ENCODE results near the gene MAGI1. TPM values are rescaled to one million over a fixed set of nuclear protein-coding genes. Genes with fewer than 3 reads are reported as not detected.

MAGI1 gene
- polyA plus RNA-seq, 1 of the 3 experiments (the other 2 are of a cell fraction) = 10.3 TPM

DNA sequence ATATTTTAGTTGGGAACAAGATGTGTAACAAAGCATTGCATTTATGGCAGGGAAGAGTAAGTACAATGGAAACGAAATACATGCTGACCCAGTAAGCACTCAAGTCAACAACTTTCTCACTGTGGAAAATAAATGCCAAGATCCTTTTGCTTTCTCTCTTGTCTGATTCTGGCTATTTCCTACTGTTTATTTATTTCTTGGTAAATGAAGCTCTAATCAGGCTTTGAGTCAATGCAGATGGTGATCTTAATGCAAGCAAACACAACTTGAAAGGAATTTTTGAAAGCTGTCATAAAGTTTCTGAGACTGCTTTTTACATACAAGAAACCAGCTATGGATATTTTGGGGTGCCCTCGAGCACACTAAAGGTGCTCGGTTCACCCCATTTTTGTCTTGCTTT is 624.8 kb downstream of the MAGI1 start:
- no peaks in the 10 kb centered on the region for H3K79me2 ChIP-seq (ENCODE audit: insufficient read depth)
- no peak overlapping the region for H3K27ac ChIP-seq (ENCODE audit: low read depth in 2 of 2, low read length in 1 of 2)
- POLR2A ChIA-PET = no interaction called here
- no peak overlapping the region for H2AFZ ChIP-seq (ENCODE audit: low read depth)
- no peak overlapping the region for H3K9ac ChIP-seq
- 84% methylated on average over 3 of the region's 3 CpGs for WGBS (ENCODE audit: low lambda C conversion rate)
- H3K27me3 ChIP-seq (ENCODE audit: insufficient read depth) = no peaks in the 10 kb centered on the region
- no peaks in the 10 kb centered on the region for H3K9me3 ChIP-seq
- H4K20me1 ChIP-seq (ENCODE audit: insufficient read depth) = no peaks in the 10 kb centered on the region
- H3K36me3 ChIP-seq (replicated peaks in 1 of 2; ENCODE audit: control insufficient read depth in 1 of 2, insufficient read depth in 2 of 2, low read length in 1 of 2) = no peaks in the 10 kb centered on the region
- TF ChIP-seq FOSL2 (IDR thresholded peaks at IDR 0.05; ENCODE audit: borderline replicate concordance, low read depth) (no peak), NFIC (IDR thresholded peaks at IDR 0.05; ENCODE audit: borderline replicate concordance) (no peak), GATA2 (CRISPR knock-in tag; IDR thresholded peaks at IDR 0.05) (no peak), USF1 (IDR thresholded peaks at IDR 0.05; ENCODE audit: borderline replicate concordance, low read depth) (no peak), NRF1 (IDR thresholded peaks at IDR 0.05; ENCODE audit: low read depth, low read length) (no peak), RAD21 (IDR thresholded peaks at IDR 0.05; ENCODE audit: low read length) (no peak), MEF2A (IDR thresholded peaks at IDR 0.05; ENCODE audit: borderline replicate concordance, low read depth) (no peak), RXRA (IDR thresholded peaks at IDR 0.05; ENCODE audit: borderline replicate concordance, low read depth) (no peak), GABPA (IDR thresholded peaks at IDR 0.05; ENCODE audit: low read depth) (no peak)
- TF ChIP-seq, protein P1, sequence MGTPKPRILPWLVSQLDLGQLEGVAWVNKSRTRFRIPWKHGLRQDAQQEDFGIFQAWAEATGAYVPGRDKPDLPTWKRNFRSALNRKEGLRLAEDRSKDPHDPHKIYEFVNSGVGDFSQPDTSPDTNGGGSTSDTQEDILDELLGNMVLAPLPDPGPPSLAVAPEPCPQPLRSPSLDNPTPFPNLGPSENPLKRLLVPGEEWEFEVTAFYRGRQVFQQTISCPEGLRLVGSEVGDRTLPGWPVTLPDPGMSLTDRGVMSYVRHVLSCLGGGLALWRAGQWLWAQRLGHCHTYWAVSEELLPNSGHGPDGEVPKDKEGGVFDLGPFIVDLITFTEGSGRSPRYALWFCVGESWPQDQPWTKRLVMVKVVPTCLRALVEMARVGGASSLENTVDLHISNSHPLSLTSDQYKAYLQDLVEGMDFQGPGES (IDR thresholded peaks at IDR 0.05; ENCODE audit: low read depth, low read length) = no peak
- TF ChIP-seq, protein P2, sequence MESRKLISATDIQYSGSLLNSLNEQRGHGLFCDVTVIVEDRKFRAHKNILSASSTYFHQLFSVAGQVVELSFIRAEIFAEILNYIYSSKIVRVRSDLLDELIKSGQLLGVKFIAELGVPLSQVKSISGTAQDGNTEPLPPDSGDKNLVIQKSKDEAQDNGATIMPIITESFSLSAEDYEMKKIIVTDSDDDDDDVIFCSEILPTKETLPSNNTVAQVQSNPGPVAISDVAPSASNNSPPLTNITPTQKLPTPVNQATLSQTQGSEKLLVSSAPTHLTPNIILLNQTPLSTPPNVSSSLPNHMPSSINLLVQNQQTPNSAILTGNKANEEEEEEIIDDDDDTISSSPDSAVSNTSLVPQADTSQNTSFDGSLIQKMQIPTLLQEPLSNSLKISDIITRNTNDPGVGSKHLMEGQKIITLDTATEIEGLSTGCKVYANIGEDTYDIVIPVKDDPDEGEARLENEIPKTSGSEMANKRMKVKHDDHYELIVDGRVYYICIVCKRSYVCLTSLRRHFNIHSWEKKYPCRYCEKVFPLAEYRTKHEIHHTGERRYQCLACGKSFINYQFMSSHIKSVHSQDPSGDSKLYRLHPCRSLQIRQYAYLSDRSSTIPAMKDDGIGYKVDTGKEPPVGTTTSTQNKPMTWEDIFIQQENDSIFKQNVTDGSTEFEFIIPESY (IDR thresholded peaks at IDR 0.05; ENCODE audit: borderline replicate concordance, low read depth) = no peak
- no peak for DNase-seq
- no peaks in the 10 kb centered on the region for H3F3A ChIP-seq (replicated peaks; ENCODE audit: insufficient read depth)
- no peak overlapping the region for H3K4me3 ChIP-seq (ENCODE audit: low read depth in 2 of 2, low read length in 1 of 2)
- peaks cover 0 to 5% of the 10 kb centered on the region in 2 experiments; a peak in 2 of 4 replicates for H3K4me1 ChIP-seq (ENCODE audit: control insufficient read depth in 1 of 2, insufficient read depth in 2 of 2, low read depth in 1 of 2, low read length in 1 of 2)
- CTCF ChIA-PET = interaction anchor here (0.7 to 3.7 kb wide), 4 partner anchors 11 to 896 kb away, joined by 3 to 21 read pairs (median 8); no protein-coding TSS in a partner anchor
- no peak overlapping the region for H3K4me2 ChIP-seq
- H3K9me2 ChIP-seq = no peaks in the 10 kb centered on the region

DNA sequence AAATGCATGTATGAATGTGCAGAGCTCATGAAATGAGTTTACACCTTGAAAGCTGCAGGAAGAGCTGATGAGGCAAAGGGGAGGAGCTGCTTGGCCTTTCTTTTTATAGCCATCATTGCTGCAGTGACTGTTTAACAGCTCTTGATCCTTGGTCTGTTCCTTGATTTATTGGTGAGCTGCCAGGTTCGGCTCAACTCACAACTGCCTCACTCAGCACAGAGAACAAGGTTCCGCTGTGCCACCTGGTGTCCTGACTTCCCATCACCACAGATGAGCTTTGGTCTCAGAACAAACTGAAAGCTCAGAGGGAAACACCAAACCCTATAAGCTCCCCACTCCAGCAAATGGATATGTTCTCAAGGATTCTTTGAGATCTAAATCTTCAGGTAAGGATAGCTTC is 626.1 kb downstream of the MAGI1 start:
- no peak overlapping the region for H3K4me3 ChIP-seq (ENCODE audit: low read depth in 2 of 2, low read length in 1 of 2)
- no peaks in the 10 kb centered on the region for H3F3A ChIP-seq (replicated peaks; ENCODE audit: insufficient read depth)
- no peak overlapping the region for H3K4me2 ChIP-seq
- no peaks in the 10 kb centered on the region for H3K36me3 ChIP-seq (replicated peaks in 1 of 2; ENCODE audit: control insufficient read depth in 1 of 2, insufficient read depth in 2 of 2, low read length in 1 of 2)
- no peaks in the 10 kb centered on the region for H4K20me1 ChIP-seq (ENCODE audit: insufficient read depth)
- WGBS (ENCODE audit: low lambda C conversion rate) = 80% methylated on average over 2 of the region's 2 CpGs
- H2AFZ ChIP-seq (ENCODE audit: low read depth) = no peak overlapping the region
- POLR2A ChIA-PET = no interaction called here
- no peak for DNase-seq
- CTCF ChIA-PET = interaction anchor here (0.6 to 3.7 kb wide), 12 partner anchors 8 to 882 kb away, joined by 3 to 21 read pairs (median 4); no protein-coding TSS in a partner anchor
- TF ChIP-seq FOXJ3 (CRISPR knock-in tag; IDR thresholded peaks at IDR 0.05) (no peak), RAD21 (IDR thresholded peaks at IDR 0.05; ENCODE audit: low read length) (peak; percentile 63), SMC3 (IDR thresholded peaks at IDR 0.05; ENCODE audit: low read depth, low read length) (peak; percentile 44; the same call in 1 of the 2 replicates)
- peaks cover 0 to 4% of the 10 kb centered on the region in 2 experiments; a peak in 1 of 4 replicates for H3K4me1 ChIP-seq (ENCODE audit: control insufficient read depth in 1 of 2, insufficient read depth in 2 of 2, low read depth in 1 of 2, low read length in 1 of 2)
- H3K9me2 ChIP-seq = no peaks in the 10 kb centered on the region
- H3K79me2 ChIP-seq (ENCODE audit: insufficient read depth) = no peaks in the 10 kb centered on the region
- H3K9me3 ChIP-seq = no peaks in the 10 kb centered on the region
- H3K27ac ChIP-seq (ENCODE audit: low read depth in 2 of 2, low read length in 1 of 2) = peak overlapping the region in 1 of 2 experiments; percentile 25; a peak in 1 of 4 replicates
- no peak overlapping the region for H3K9ac ChIP-seq
- H3K27me3 ChIP-seq (ENCODE audit: insufficient read depth) = no peaks in the 10 kb centered on the region

Data from SK-N-SH (cell line).